HG02885 (cell line): Measurements from ENCODE around the gene RAET1E.
"Not testable (repeated sequence)": the region's sequence is repeated elsewhere in the genome, so short reads cannot be mapped to it uniquely, and the experiment has no call there.

Source experiments
- ATAC-seq: cut with Tn5 transposase; IDR thresholded peaks from one replicate; pipeline ENCODE4 v1.9.1; 2021; ENCODE audit warnings: mild to moderate bottlenecking; ENCODE audit not compliant: unreplicated experiment, poor library complexity

RAET1E gene

GRCh38 chr6:149895048-149895590 is 2.8 kb downstream of the RAET1E start:
- ATAC-seq: no peak

GRCh38 chr6:149891864-149892263 is 6.0 kb downstream of the RAET1E start:
- not testable (repeated sequence) for ATAC-seq

- ATAC-seq: no peak
Measured at GRCh38 chr6:149891259-149891658, 6.7 kb downstream of the RAET1E start.

GRCh38 chr6:149890629-149891045 is 7.3 kb downstream of the RAET1E start:
- no peak for ATAC-seq

GRCh38 chr6:149889326-149889725 is 8.6 kb downstream of the RAET1E start:
- ATAC-seq: no peak

- ATAC-seq: no peak
Measured at GRCh38 chr6:149888659-149889058, 9.3 kb downstream of the RAET1E start.

GRCh38 chr6:149888093-149888492 is 9.8 kb downstream of the RAET1E start:
- no peak for ATAC-seq

- no peak for ATAC-seq
Measured at GRCh38 chr6:149887343-149887742, 10.6 kb downstream of the RAET1E start.

GRCh38 chr6:149885888-149886287 is 12.0 kb downstream of the RAET1E start:
- ATAC-seq: no peak

GRCh38 chr6:149884617-149885016 is 13.3 kb downstream of the RAET1E start:
- ATAC-seq: no peak

- no peak for ATAC-seq
Measured at GRCh38 chr6:149884215-149884614, 13.7 kb downstream of the RAET1E start.

- ATAC-seq: no peak
Measured at GRCh38 chr6:149881860-149882259, 16.1 kb downstream of the RAET1E start.

GRCh38 chr6:149881066-149881766 is 16.7 kb downstream of the RAET1E start:
- ATAC-seq: no peak

- ATAC-seq: no peak
Measured at GRCh38 chr6:149877659-149878058, 20.3 kb downstream of the RAET1E start.

GRCh38 chr6:149876241-149876933 is 21.5 kb downstream of the RAET1E start:
- no peak for ATAC-seq

- no peak for ATAC-seq
Measured at GRCh38 chr6:149872233-149872632, 25.7 kb downstream of the RAET1E start.

- no peak for ATAC-seq
Measured at GRCh38 chr6:149871182-149871581, 26.7 kb downstream of the RAET1E start.

- ATAC-seq: no peak
Measured at GRCh38 chr6:149869275-149869892, 28.5 kb downstream of the RAET1E start.

GRCh38 chr6:149867876-149868640 is 29.9 kb downstream of the RAET1E start:
- ATAC-seq: no peak
